ENCODE data around the gene EPHB3.

Gene EPHB3

GRCh38 chr3:184549796-184550577 lies 11.6 kb upstream of the EPHB3 start:
- no peak overlapping the region for H3K4me3 ChIP-seq (ENCODE audit: low read depth, low read length)
- no peak overlapping the region for H3K27ac ChIP-seq
- H3K79me2 ChIP-seq, result no peaks in the 10 kb centered on the region
- H3K4me1 ChIP-seq, result no peaks in the 10 kb centered on the region
- no peak overlapping the region for H3K9ac ChIP-seq
- H3K36me3 ChIP-seq (ENCODE audit: control insufficient read depth, insufficient read depth, low read length), result no peaks in the 10 kb centered on the region
- H3K4me2 ChIP-seq (ENCODE audit: low read length), result no peak overlapping the region
- no peak overlapping the region for H2AFZ ChIP-seq
- no peaks in the 10 kb centered on the region for H3K27me3 ChIP-seq (ENCODE audit: control insufficient read depth, insufficient read depth, low read length)
- no peak for TF ChIP-seq CTCF (IDR thresholded peaks at IDR 0.05)
- H3K9me3 ChIP-seq (ENCODE audit: control insufficient read depth, low read length), result no peaks in the 10 kb centered on the region

- H3K27ac ChIP-seq, result no peak overlapping the region
- H3K4me2 ChIP-seq (ENCODE audit: low read length), result no peak overlapping the region
- no peak for TF ChIP-seq CTCF (IDR thresholded peaks at IDR 0.05)
These were observed 10.5 kb upstream of the EPHB3 start for GRCh38 chr3:184551103-184551502.

GRCh38 chr3:184551614-184552256 lies 9.8 kb upstream of the EPHB3 start:
- H3K4me3 ChIP-seq (ENCODE audit: low read depth, low read length), result no peak overlapping the region
- H3K27me3 ChIP-seq (ENCODE audit: control insufficient read depth, insufficient read depth, low read length), result no peaks in the 10 kb centered on the region

More at GRCh38 chr3:184551103-184551502, 10.5 kb upstream of the EPHB3 start:
- Histone ChIP-seq H3K9ac (no peak overlapping the region), H3K36me3 (ENCODE audit: control insufficient read depth, insufficient read depth, low read length) (no peaks in the 10 kb centered on the region), H3K4me3 (ENCODE audit: low read depth, low read length) (no peak overlapping the region), H3K27me3 (ENCODE audit: control insufficient read depth, insufficient read depth, low read length) (no peaks in the 10 kb centered on the region), H2AFZ (no peak overlapping the region), H3K4me1 (no peaks in the 10 kb centered on the region), H3K79me2 (no peaks in the 10 kb centered on the region), H3K9me3 (ENCODE audit: control insufficient read depth, low read length) (no peaks in the 10 kb centered on the region)

GRCh38 chr3:184552296-184552695 lies 9.3 kb upstream of the EPHB3 start:
- H3K4me2 ChIP-seq (ENCODE audit: low read length), result no peak overlapping the region
- H3K4me3 ChIP-seq (ENCODE audit: low read depth, low read length), result no peak overlapping the region
- TF ChIP-seq CTCF (IDR thresholded peaks at IDR 0.05), result no peak
- H2AFZ ChIP-seq, result no peak overlapping the region
- H3K4me1 ChIP-seq, result no peaks in the 10 kb centered on the region
- H3K9ac ChIP-seq, result no peak overlapping the region
- H3K79me2 ChIP-seq, result no peaks in the 10 kb centered on the region
- H3K27me3 ChIP-seq (ENCODE audit: control insufficient read depth, insufficient read depth, low read length), result no peaks in the 10 kb centered on the region
- no peaks in the 10 kb centered on the region for H3K36me3 ChIP-seq (ENCODE audit: control insufficient read depth, insufficient read depth, low read length)
- no peaks in the 10 kb centered on the region for H3K9me3 ChIP-seq (ENCODE audit: control insufficient read depth, low read length)
- no peak overlapping the region for H3K27ac ChIP-seq

More at GRCh38 chr3:184551614-184552256, 9.8 kb upstream of the EPHB3 start:
- Histone ChIP-seq H3K9ac (no peak overlapping the region), H3K36me3 (ENCODE audit: control insufficient read depth, insufficient read depth, low read length) (no peaks in the 10 kb centered on the region), H3K4me2 (ENCODE audit: low read length) (no peak overlapping the region), H3K4me1 (no peaks in the 10 kb centered on the region), H3K27ac (no peak overlapping the region), H3K79me2 (no peaks in the 10 kb centered on the region), H3K9me3 (ENCODE audit: control insufficient read depth, low read length) (no peaks in the 10 kb centered on the region), H2AFZ (no peak overlapping the region)
- TF ChIP-seq CTCF (IDR thresholded peaks at IDR 0.05), result no peak

Measured in parathyroid adenoma (tissue), 2 donors.